DMS 273 (cell line): ENCODE results near the gene COL6A2.

ENCODE experiments used
- DNase-seq: peaks from one replicate; lab custom pipeline; 2025; ENCODE audit not compliant: unreplicated experiment; lab: John Stamatoyannopoulos, UW

Gene COL6A2

GRCh38 chr21:46124926-46125845 lies 27.3 kb downstream of the COL6A2 start:
- no peak for DNase-seq

- DNase-seq: no peak
Measured at GRCh38 chr21:46125846-46126301, 28.0 kb downstream of the COL6A2 start.

- no peak for DNase-seq
Measured at GRCh38 chr21:46126309-46127238, 28.7 kb downstream of the COL6A2 start.

- no peak for DNase-seq
Measured at GRCh38 chr21:46127239-46128105, 29.6 kb downstream of the COL6A2 start.

GRCh38 chr21:46128106-46128932 lies 30.4 kb downstream of the COL6A2 start:
- DNase-seq: no peak

- no peak for DNase-seq
Measured at GRCh38 chr21:46128933-46129571, 31.1 kb downstream of the COL6A2 start.

- DNase-seq: no peak
Measured at GRCh38 chr21:46129846-46130651, 32.1 kb downstream of the COL6A2 start.

GRCh38 chr21:46130831-46131587 lies 33.1 kb downstream of the COL6A2 start:
- peak; percentile 25 for DNase-seq

GRCh38 chr21:46131588-46131837 lies 33.6 kb downstream of the COL6A2 start:
- no peak for DNase-seq

GRCh38 chr21:46131838-46132651 lies 34.1 kb downstream of the COL6A2 start:
- DNase-seq: no peak

- DNase-seq: no peak
Measured at GRCh38 chr21:46135782-46136395, 38.0 kb downstream of the COL6A2 start.

- DNase-seq: no peak
Measured at GRCh38 chr21:46136739-46137349, 38.9 kb downstream of the COL6A2 start.

GRCh38 chr21:46137908-46138307 lies 40.0 kb downstream of the COL6A2 start:
- no peak for DNase-seq

- no peak for DNase-seq
Measured at GRCh38 chr21:46138383-46138970, 40.6 kb downstream of the COL6A2 start.

GRCh38 chr21:46139686-46140085 lies 41.8 kb downstream of the COL6A2 start:
- no peak for DNase-seq
